IPS DF 19.7 (cell line): Measurements from ENCODE around the gene RASGRF1.

Source experiments
- DNase-seq: peaks from one replicate; pipeline ENCODE4 v3.0.0-alpha.2; 2013; ENCODE audit warnings: low read depth, low spot score

Gene RASGRF1

DNA sequence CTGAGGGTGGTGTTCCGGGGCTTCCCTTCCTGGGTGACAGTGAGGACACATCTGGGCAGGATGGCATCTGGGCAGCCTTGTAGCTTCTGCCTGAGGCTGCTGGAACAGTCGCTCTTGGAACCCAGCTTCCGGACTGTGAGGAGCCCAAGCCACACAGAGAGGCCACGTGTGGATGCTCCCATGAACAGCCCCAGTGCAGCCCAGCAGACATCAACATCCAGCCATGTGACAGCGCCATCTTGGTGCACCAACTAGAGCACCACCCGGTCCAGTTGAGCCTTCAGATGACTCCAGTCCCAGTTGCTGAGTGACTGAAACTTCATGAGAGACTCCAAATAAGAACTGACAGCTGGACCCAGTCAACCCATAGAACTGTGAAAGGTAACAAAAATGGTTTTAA lies 130.3 kb downstream of the RASGRF1 start:
- no peak for DNase-seq

DNA sequence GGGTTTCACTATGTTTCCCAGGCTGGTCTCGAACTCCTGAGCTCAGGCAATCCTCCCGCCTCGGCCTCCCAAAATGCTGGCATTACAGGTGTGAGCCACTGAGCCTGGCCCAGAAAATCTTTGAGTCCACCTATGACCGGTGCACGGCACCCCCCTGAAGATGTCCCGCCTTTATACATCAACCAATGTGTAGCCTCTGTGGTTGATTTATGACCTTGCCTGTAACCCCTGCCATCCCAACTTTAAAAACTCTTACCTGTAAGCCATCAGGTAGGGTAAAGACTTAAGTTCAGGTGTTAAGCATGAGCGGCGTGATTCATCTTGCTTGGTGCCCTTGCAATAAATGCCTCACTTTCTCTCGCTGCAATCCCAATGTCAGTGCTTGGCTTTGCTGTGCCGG lies 131.2 kb downstream of the RASGRF1 start:
- no peak for DNase-seq

DNA sequence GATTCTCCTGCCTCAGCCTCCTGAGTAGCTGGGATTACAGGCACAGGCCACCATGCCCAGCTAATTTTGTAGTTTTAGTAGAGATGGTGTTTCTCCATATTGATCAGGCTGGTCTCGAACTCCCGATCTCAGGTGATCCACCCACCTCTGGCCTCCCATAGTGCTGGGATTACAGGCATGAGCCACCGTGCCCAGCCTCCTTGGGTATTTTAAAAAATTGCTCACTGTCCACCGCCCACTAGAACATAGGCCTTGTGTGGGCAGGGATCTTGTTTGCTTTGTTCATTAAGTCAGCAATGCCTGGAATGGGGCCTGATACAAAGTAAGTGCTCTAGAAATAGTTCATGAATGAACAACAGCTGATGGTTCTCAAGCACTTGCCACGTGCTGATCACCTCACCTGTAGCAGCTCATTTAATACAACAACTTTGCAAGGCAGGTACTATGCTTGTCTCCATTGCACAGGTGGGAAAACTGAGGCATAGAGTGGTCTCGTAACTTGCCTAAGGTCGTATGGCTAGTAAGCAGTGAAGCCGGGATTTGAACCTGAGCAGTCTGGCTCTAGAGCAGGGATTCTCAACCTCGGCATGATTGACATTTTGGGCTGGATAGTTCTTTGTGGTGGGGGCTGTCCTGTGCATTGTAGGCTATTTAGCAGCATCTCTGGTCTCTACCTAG lies 133.0 kb downstream of the RASGRF1 start:
- DNase-seq: no peak

DNA sequence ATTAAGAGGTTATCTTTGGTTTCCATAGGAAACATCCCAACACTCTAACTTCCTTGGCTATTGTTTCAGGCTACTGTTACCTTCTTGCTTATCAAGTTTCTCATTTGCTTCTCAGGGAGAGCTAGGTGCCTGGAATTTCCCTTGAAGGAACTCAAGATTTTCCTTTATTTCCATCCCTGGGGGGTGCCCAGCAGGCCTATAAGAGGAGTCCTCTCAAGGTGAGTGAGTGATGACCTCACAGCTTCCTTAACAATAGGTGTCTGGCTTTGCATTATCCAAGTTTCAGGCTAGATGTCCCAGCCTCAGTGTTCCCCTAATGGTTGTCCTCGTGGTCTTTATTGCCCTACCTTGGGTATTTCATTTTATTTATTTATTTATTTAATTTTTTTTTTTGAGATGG lies 133.6 kb downstream of the RASGRF1 start:
- DNase-seq: no peak

DNA sequence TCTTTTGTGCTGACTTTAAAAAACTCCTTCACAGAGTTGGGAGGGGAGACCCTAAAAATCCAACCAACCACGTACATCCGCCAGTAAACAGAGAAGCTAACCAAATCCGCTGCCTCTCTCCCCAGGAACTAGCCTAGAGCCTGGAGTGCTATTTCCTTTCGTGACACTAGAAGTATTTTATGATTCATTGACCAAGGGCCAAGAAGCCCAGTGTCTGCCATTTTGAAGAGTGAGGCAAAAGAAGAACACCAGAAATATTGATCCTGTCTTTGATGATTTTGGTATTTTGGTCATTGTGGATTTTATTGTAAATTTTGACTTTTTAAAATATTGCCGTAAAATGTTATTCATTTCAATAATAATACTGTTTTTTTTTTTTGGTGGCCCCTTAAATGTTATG lies 135.2 kb downstream of the RASGRF1 start:
- no peak for DNase-seq

DNA sequence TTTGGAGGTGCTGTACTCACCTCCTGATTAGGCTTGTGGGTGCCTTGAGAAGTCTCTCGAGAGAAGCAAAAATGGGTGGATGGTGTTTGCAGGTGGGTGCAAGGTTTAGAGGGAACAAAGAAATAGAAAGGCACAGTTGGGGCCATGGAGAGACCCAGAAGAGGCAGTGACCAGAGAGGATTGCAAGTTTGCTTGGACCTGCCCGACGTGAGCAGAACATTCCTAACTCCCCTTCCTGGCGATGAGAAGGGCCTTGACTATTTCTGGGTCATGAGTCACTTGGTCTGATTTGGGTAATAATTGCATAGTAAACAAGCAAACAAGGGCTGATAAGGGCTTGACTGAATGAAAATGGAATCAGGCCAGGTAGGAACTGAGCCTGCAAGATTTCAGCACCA lies 138.7 kb downstream of the RASGRF1 start:
- DNase-seq: no peak

DNA sequence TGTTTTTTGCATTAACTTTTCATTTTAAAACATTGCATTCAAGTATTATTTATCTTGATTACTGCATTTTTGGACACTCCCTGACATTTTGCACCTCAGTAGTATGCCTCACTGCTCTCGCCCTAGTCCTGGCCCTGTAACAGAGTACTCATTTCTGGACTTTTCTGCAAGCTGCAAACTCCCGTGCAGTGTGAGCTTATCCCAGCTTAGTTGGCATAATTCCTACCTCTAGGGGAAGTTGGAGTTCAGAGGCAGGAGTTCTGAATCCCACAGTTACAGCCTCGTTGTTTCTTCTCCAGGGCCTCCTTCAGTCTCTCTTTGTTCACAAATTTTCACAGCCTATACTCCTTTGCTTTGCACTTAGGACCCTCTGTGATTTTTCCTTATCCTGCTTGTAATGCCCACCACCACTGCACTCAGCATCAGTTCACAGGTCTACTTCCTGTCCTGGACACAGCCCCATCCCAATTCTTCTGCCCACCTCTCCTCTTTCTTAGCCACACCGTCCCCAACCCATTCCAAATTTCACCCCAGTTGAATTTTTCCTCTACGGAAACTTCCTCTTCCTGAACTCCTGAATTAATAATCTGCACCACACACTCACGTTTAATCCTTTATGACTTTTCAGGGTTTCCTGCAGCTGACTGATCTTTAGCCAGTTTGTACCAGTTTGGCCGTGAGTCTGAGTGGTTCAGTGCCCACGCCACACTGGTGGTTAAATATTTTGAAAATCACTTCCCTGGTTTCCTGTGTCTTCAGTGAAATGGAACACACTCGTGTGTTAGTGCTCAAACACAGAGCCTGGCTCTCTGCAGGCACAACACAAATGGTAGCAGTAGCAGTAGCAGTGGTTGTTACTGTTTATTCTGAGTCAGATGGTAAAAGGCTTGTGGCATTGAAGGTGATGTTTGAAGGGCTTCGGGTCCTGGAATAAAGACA lies 139.4 kb downstream of the RASGRF1 start:
- DNase-seq: no peak

DNA sequence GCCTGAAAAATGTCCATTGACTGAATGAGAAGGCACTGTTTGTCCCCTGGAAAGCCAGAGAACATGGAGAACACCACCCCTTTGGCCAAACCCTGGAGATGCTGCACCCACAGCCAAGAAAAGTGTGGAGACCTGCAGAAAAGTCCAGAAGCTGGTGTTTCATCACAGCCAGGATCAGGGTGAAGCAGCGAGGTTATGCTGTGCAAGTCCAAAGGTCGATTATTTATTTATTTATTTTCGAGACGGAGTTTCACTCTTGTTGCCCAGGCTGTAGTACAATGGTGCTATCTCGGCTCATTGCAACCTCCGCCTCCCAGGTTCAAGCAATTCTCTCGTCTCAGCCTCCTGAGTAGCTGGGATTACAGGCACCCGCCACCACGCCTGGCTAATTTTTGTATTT lies 140.2 kb downstream of the RASGRF1 start:
- no peak for DNase-seq

DNA sequence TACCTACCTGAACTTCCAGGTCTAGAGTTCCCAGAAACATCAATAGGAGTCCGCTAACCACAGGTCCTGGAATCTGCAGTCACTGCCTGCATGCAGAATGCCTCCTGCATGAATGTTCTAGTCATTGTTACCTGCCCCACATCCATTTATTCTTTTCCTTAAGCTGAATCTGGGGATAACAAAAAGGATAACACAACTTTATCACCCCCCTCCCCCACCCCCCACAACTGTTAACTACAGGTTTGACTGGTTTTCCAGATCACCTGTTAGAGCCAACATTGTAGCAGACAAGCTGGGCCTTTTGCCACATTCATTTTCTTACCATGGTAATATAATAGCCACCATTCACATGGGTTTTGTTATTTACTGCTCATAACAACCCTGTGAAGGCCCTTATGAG lies 141.1 kb downstream of the RASGRF1 start:
- DNase-seq: no peak

DNA sequence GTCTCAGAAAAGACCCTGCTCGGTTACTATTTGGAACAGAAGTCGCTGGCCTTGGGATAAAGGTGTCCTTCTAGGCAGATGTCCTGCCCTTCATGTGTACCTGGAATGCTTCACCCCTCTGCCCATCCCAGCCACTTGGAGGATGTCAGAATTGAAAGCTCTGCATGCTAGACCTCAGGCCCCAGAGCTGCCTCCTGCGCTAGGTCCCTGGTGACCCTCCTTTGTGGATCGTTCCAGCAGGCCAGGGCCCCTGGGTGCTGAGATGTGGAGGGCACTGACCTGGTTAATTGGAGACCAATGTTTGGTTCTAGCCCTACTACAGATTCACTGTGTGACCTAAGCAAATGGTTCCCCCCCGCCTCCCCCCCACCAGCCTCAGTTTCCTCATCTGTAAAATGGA lies 143.1 kb downstream of the RASGRF1 start:
- no peak for DNase-seq

DNA sequence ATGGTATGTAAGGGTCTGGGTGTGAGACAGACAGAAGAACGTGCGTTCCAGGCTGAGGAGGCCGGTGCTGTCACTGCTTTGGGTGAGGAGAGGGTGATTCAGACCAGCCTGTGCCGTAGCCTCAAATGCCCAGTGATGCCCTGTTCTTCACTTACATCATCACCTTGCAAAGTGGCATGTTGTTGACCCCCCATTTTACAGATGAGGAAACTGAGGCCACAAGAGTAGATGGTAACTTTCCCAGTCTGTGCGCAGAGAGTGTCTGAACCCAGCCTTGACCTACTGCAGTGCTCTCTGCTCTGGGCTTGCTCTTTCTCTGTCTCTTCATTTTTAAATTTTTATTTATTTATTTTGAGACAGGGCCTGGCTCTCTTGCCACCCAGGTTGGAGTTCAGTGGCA lies 144.1 kb downstream of the RASGRF1 start:
- no peak for DNase-seq

DNA sequence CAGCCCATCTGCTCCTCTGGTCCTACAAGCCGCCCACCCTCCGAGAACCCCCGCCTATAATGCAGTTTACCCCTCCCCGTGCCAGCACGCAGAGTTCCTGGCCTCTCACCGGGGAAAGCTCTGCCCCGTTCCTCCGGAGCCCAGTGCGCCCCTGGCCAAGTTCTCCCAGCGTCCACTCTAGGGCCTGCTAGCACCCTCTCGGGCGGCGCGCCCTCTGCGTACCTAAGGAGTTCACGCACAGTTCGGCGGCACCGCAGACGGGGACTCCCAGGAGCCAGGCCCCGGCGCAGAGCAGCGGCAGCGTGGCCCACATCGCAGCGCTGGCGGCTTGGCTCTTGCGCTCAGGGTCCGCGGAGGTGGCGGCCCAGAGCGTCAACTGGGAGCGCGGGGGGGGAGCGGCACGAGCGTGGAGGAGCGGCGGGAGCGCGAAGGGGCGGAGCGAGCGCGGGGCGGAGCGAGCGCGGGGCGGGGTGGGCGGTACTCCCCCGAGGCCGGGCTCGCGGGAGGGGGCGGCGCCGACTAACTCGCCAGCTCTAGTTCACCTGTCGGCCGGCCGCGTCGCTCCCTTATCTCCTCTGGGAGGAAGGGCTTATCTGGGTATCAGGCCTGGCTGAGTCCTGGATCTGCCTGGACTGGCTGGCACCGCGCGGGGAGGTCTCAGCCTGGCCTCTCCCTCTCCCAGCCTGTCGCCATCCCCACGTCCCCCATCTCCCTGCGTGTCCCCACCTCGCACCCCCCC lies 145.7 kb downstream of the RASGRF1 start, which contains the start of gene CTSH:
Gene CTSH (minus strand): TSS at position 378 of the 739 bp plus-strand sequence. CDS start 65 bp downstream, at position 313.
- no peak for DNase-seq

DNA sequence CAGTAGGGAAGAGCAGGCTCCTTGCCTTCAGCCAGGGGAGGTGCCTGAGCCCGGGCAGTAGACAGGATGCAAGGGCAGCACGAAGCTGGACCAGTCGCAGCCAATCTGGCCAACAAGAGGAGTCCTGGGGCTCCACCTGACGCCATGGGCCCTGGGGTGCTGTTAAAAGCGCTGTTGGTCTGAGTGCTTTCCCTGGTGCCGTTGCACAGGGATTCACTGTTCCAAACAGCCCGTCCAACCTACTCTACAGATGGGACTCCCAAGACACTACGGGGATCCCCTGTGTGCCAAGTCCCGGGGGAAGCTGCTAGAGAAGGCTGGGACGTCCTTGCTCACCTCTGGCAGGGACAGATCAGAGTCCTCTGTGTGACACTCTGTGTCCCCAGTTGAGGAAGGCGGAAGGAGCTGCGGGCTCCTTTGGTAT lies 146.4 kb downstream of the RASGRF1 start:
- no peak for DNase-seq

DNA sequence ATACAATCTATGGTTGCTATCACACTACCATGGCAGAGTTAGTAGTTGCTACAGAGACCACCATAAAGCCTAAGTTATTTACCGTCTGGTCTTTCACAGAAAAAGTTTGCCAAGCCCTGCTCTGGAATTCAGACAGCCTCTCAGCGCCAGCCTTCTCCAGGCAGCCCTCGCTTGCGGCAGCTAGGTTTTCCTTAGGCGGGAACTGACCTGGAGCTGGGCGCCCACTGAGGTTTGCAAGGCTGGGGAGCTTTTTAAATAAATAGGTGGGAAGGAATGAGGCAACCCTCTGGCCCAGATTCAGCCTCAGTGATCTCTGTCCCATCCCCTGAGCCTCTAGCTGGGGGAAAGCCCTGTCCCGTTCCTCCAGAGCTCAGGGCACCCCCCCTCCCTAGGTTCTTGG lies 146.9 kb downstream of the RASGRF1 start:
- no peak for DNase-seq

DNA sequence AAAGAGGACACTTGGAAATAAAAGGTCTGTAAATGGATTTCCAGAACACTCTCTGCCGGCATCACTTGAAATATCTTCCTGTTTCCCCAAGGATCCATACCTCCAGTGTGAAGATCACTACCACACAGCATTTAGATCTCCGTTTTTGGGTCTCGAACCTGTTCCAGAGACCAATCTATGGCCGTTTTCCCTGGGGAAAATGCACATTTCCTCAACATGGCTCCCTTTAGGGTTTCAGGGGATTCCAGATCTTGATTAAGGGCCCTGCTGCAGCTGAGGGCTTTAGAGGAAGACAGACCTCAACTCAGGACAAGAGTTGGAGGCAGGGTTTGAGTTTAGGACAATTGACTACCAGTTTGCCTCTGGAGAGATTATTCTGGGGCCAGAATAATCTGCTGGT lies 147.8 kb downstream of the RASGRF1 start:
- DNase-seq: no peak

DNA sequence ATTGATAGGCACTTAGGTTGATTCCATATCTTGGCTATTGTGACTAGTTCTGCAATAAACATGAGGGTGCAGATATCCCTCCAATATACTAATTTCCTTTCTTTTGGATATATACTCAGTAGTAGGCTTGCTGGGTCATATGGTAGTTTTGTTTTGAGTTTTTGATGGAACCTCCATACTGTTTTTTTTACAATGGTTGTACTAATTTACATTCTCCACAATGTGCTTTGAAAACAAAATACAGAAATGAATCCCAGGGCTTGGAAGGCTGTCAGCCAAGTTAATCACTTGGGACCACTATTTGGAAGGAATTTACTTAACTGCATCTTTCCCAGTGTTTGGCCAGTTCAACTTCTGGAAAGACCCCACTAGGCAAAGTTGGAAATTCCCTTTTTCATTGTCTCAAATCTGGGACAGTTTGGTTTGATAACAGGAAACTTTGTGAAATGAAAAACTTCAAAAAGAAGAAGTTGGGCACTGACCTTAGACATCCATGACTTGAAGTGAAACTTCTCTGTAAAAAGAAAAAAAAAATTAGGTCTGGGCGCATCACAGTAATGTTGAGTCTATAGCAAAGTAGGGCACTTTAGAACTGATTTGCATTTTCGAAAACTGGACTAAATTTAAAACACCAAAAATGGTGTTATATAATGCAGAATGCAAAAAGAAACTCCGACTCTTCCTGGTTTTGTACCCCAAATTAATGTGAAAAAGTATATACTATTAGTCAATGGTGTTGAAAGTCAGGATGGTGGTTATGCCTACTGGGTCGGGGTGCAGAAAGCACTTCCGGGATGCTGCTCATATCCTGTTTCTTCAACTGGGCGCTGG lies 151.7 kb downstream of the RASGRF1 start:
- no peak for DNase-seq

DNA sequence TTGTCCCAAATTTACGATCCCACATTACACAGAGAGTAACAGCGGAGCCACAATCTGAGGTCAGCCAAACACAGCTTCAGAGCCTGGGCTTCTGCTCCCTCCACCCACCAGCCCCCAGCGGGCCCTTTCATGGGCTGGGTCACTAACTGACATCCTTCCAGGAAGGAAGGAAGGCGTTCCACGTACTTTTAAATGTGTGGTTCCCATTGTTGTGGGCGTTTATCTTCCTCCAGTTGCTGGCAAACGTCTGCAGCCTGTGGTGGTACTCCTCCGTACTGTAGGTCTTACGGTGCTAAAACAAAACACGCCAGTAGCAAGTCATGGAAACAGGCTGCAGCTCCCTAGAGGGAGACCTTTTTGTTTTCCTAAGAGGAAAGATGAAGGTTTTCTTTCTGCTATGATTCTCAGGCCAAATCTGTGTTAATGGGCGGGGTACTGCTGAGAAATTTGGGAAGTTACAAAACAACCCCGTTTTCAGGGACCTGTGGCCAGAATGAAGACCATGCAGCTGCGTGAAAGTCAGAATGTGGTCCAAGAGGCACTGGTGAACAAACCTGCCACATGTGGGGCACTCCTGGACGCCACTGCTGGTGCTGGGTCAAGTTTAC lies 153.3 kb downstream of the RASGRF1 start:
- DNase-seq: no peak

DNA sequence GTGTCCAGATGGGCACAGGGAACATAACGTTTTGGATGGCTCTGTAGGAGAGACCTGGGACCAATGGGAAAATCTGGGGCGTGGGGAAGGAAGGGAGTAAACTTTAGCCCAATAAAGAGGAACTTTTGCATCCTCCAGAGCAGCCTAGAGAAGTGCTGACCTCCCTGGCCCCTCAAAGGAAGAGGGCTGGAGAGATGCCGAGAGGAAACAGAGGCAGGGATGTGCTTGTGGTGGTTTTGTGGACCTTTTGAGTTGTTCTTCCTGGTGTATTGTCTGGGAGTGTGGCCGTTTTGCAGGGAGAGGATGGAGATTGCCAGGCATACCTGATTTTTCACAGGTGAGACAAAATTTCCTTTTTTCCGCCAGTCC lies 155.9 kb downstream of the RASGRF1 start:
- DNase-seq: no peak

DNA sequence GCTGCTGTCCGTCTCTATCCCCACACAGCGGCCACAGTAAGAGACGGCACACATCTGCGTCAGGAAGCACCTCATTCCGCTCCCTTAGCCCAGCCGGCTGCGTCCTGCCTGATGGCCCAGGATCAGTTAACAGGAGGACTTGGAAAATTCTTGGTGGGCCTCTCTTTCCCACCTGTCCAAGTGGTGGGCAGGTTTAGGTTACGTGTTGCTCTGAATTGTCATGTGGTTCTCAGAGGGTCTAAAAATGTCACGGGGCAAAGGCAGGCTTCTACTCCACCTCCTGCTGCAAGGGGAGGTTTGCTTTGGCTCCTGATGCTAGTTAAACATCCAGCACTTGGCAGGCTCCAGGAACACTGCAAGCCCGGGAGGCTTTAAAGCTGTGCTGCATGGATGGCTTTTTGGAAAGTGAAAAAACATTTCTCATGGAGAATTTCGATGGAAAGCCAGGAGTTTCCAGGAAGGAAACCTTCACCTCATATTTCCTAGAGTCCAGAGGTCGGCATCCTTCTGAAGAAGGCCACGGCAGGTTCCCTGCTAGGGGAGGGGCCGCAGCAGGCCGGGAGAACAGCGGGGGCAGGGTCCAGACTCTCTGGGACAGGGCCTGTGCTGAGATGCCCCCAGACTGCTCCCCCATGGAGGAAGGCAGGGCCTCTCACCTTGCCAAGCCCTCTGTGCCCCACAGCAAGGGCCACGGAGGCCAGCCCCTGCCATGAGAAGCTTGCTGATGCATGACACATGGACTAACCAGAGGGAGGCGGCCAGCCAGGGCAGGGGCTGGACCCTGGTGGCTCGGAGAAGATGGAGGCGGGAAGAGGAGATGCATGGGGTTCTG lies 156.5 kb downstream of the RASGRF1 start:
- no peak for DNase-seq

DNA sequence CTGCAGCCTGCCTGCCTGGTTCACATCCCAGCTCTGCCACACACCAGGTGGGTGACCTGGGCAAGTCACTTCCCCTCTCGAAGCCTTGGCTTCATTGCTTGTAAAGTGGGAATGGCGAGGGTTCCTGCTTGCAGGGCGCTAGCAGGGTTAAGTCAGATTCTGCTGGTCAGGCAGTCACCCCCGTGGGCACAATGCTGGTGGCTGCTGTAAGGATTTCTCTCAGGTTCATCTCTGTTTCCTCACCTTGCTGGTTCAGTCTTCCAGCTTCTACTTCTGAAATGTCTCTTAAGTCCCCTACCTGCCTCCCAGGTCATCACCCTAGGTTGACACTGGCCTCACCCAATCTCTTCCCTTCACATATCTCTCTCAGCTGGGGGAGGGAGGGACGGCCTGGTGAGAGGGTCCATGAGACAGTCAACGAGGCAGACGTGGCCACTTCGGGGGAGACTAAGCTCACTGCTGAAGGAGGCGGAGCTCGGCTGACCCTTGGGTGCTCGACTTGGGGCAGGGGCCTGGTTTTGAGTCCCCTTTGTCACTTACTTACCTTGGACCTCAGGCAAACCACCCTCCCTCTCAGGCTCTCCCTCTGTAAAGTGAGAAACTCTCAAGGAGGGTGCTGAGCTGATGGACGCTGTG lies 157.3 kb downstream of the RASGRF1 start:
- DNase-seq: no peak
